Activated CD8-positive, alpha-beta T cell treated with anti-CD3 and anti-CD28 coated beads for 36 hours (primary cell): ENCODE data around the gene RTP5. TPM values are rescaled to one million over a fixed set of nuclear protein-coding genes. Genes with fewer than 3 reads are reported as not detected.
"Not testable (repeated sequence)": the region's sequence is repeated elsewhere in the genome, so short reads cannot be mapped to it uniquely, and the experiment has no call there.

ENCODE experiments used
- ATAC-seq: fragments of 200-7000 bp; cut with Tn5 transposase; one replicate; pipeline ENCODE4 v1.10.0; 2021; ENCODE audit warnings: mild to moderate bottlenecking, moderate library complexity
- CTCF ChIA-PET: fragments of 350-600 bp; sonication (Branson Sonifier 250); formaldehyde crosslinking; loops from one replicate; lab custom pipeline; 2021; ENCODE audit warnings: antibody characterized with exemption; lab: Charles Lee
- POLR2A ChIA-PET: fragments of 350-600 bp; sonication (Branson Sonifier 250); formaldehyde crosslinking; loops from one replicate; lab custom pipeline; 2021; ENCODE audit warnings: antibody characterized with exemption; lab: Charles Lee
- DNase-seq: peaks from one replicate; pipeline ENCODE4 v3.0.0-alpha.2; 2020
- H3K27ac Mint-ChIP-seq: one replicate; pipeline ENCODE4 v1.8.0; 2021; ENCODE audit warnings: mild to moderate bottlenecking, mixed read lengths
- H3K27me3 Mint-ChIP-seq: one replicate; pipeline ENCODE4 v1.8.0; 2021; ENCODE audit warnings: mixed read lengths
- H3K36me3 Mint-ChIP-seq: one replicate; pipeline ENCODE4 v1.8.0; 2021; ENCODE audit warnings: low read depth, mixed read lengths
- H3K4me1 Mint-ChIP-seq: one replicate; pipeline ENCODE4 v1.8.0; 2021; ENCODE audit warnings: low read depth, mixed read lengths
- H3K4me3 Mint-ChIP-seq: one replicate; pipeline ENCODE4 v1.8.0; 2021; ENCODE audit warnings: mild to moderate bottlenecking, moderate library complexity, mixed read lengths
- H3K9me3 Mint-ChIP-seq: one replicate; pipeline ENCODE4 v1.8.0; 2021; ENCODE audit warnings: mixed read lengths
- CTCF ChIP-seq: fragments of 200-600 bp; IDR thresholded peaks from one replicate; pipeline ENCODE4 v1.8.0; 2022; ENCODE audit warnings: antibody characterized with exemption, mild to moderate bottlenecking
- intact Hi-C: fragments of 100-400 bp; cut with micrococcal nuclease; formaldehyde crosslinking; loops from one replicate; pipeline ENCODE4 v1.10.0; 2022
- total RNA-seq, 2 experiments: library from RNA; stranded (reverse); gene quantifications; one replicate each; pipeline ENCODE4 v1.2.3, GENCODE V29; 2021

The RTP5 gene
- total RNA-seq, 2 experiments from 2014 or later, result 0.22 to 0.29 TPM

GRCh38 chr2:241905716-241906377, 36.3 kb downstream of the RTP5 start:
- no peaks in the 10 kb centered on the region for H3K4me1 Mint-ChIP-seq
- ATAC-seq (no peak), DNase-seq (no peak)
- H3K27me3 Mint-ChIP-seq, result no peaks in the 10 kb centered on the region
- TF ChIP-seq CTCF, result no peak
- H3K9me3 Mint-ChIP-seq, result no peaks in the 10 kb centered on the region
- CTCF ChIA-PET, result no interaction called here
- H3K36me3 Mint-ChIP-seq, result peaks cover 4% of the 10 kb centered on the region
- intact Hi-C loops, result no loop called here
- no peak overlapping the region for H3K27ac Mint-ChIP-seq
- no peak overlapping the region for H3K4me3 Mint-ChIP-seq
- POLR2A ChIA-PET, result no interaction called here

- H3K36me3 Mint-ChIP-seq, POLR2A ChIA-PET, H3K9me3 Mint-ChIP-seq, CTCF ChIA-PET, DNase-seq, ATAC-seq, H3K4me1 Mint-ChIP-seq, intact Hi-C loops, H3K4me3 Mint-ChIP-seq, H3K27me3 Mint-ChIP-seq, H3K27ac Mint-ChIP-seq: not testable (repeated sequence)
Measured at GRCh38 chr2:241906378-241906770, 36.8 kb downstream of the RTP5 start.

GRCh38 chr2:241906826-241907570, 37.5 kb downstream of the RTP5 start:
- no peaks in the 10 kb centered on the region for H3K4me1 Mint-ChIP-seq
- intact Hi-C loops, result no loop called here
- POLR2A ChIA-PET, result no interaction called here

GRCh38 chr2:241907831-241908230, 38.3 kb downstream of the RTP5 start:
- CTCF ChIA-PET, result interaction anchor here (0.6 kb wide), 1 partner anchor 11 kb away, joined by 3 read pairs; no protein-coding TSS in a partner anchor
- H3K27ac Mint-ChIP-seq, H3K36me3 Mint-ChIP-seq, H3K4me3 Mint-ChIP-seq, POLR2A ChIA-PET, H3K27me3 Mint-ChIP-seq, DNase-seq, H3K4me1 Mint-ChIP-seq, ATAC-seq, H3K9me3 Mint-ChIP-seq: not testable (repeated sequence)
- intact Hi-C loops, result loop anchor here (2.0 kb wide), 1 partner anchor 187 kb away; no protein-coding TSS in a partner anchor

More at GRCh38 chr2:241906826-241907570, 37.5 kb downstream of the RTP5 start:
- peaks cover 6% of the 10 kb centered on the region for H3K36me3 Mint-ChIP-seq
- no peaks in the 10 kb centered on the region for H3K9me3 Mint-ChIP-seq
- H3K4me3 Mint-ChIP-seq, result no peak overlapping the region
- DNase-seq (no peak), ATAC-seq (no peak)
- no peaks in the 10 kb centered on the region for H3K27me3 Mint-ChIP-seq
- no peak overlapping the region for H3K27ac Mint-ChIP-seq
- CTCF ChIA-PET, result interaction anchor here (0.6 kb wide), 1 partner anchor 11 kb away, joined by 3 read pairs; no protein-coding TSS in a partner anchor
- no peak for TF ChIP-seq CTCF

- no peak for ATAC-seq
- DNase-seq, result no peak
- Mint-ChIP-seq H3K9me3 (no peaks in the 10 kb centered on the region), H3K27ac (no peak overlapping the region), H3K4me3 (no peak overlapping the region), H3K27me3 (no peaks in the 10 kb centered on the region), H3K4me1 (no peaks in the 10 kb centered on the region), H3K36me3 (peaks cover 8% of the 10 kb centered on the region)
- ChIA-PET CTCF (no interaction called here), POLR2A (no interaction called here)
- intact Hi-C loops, result loop anchor here (2.0 kb wide), 1 partner anchor 186 kb away; no protein-coding TSS in a partner anchor
- no peak for TF ChIP-seq CTCF
Measured at GRCh38 chr2:241908686-241909420, 39.3 kb downstream of the RTP5 start.
